Naive thymus-derived CD4-positive, alpha-beta T cell (primary cell): Measurements from ENCODE around the gene NEDD9. TPM values are rescaled to one million over a fixed set of nuclear protein-coding genes. Genes with fewer than 3 reads are reported as not detected.

ENCODE experiments used
- ATAC-seq: fragments of 150-1000 bp; cut with Tn5 transposase; 2 replicates; pipeline ENCODE4 v1.10.0; 2021; ENCODE audit warnings: mild to moderate bottlenecking, moderate library complexity
- CTCF ChIA-PET: fragments of 350-600 bp; sonication (Branson Sonifier 250); formaldehyde crosslinking; loops from one replicate; lab custom pipeline; 2021; ENCODE audit warnings: antibody characterized with exemption; lab: Charles Lee
- POLR2A ChIA-PET: fragments of 350-600 bp; sonication (Branson Sonifier 250); formaldehyde crosslinking; loops from one replicate; lab custom pipeline; 2021; ENCODE audit warnings: antibody characterized with exemption, inconsistent platforms; lab: Charles Lee
- DNase-seq, 9 donors: peaks; one replicate each; pipeline versions ENCODE4 v3.0.0 to v3.0.0-alpha.2; 2020 to 2022; ENCODE audit warnings: mixed read lengths in 1 of 9
- H3K27ac ChIP-seq: one replicate; pipeline ENCODE4 v1.7.0; 2013; ENCODE audit warnings: mild to moderate bottlenecking, low read depth, low read length, moderate library complexity
- H3K27me3 ChIP-seq, 2 donors: one replicate each; pipeline ENCODE4 v1.7.0; 2013; ENCODE audit warnings: low read length in 2 of 2, mild to moderate bottlenecking in 2 of 2, moderate library complexity in 2 of 2; ENCODE audit not compliant: control insufficient read depth in 2 of 2, insufficient read depth in 2 of 2
- H3K36me3 ChIP-seq, 3 experiments: 1 replicate in 2 of 3; 2 replicates in 1 of 3; pipeline ENCODE4 v1.7.0; 2013; ENCODE audit warnings: low read length in 3 of 3, mild to moderate bottlenecking in 3 of 3, moderate library complexity in 1 of 3; ENCODE audit not compliant: insufficient read depth in 3 of 3, control insufficient read depth in 2 of 3
- H3K4me1 ChIP-seq, 2 donors: one replicate each; pipeline ENCODE4 v1.7.0; 2013; ENCODE audit warnings: low read length in 2 of 2, mild to moderate bottlenecking in 2 of 2, moderate library complexity in 1 of 2; ENCODE audit not compliant: control insufficient read depth in 2 of 2, insufficient read depth in 2 of 2
- H3K4me3 ChIP-seq: 2 replicates; pipeline ENCODE4 v1.7.0; 2013; ENCODE audit warnings: mild to moderate bottlenecking, low read length
- H3K9me3 ChIP-seq, 3 experiments: 1 replicate in 2 of 3; 2 replicates in 1 of 3; pipeline ENCODE4 v1.7.0; 2013; ENCODE audit warnings: low read length in 3 of 3; ENCODE audit not compliant: control insufficient read depth in 2 of 3
- H3K27ac Mint-ChIP-seq, 9 donors: one replicate each; pipeline ENCODE4 v1.8.0; 2020 to 2022; ENCODE audit warnings: mixed read lengths in 9 of 9, mild to moderate bottlenecking in 8 of 9, moderate library complexity in 5 of 9, inconsistent platforms in 2 of 9
- H3K27me3 Mint-ChIP-seq, 5 donors: one replicate each; pipeline ENCODE4 v1.8.0; 2021 to 2022; ENCODE audit warnings: mixed read lengths in 5 of 5, mild to moderate bottlenecking in 1 of 5
- H3K36me3 Mint-ChIP-seq, 5 donors: one replicate each; pipeline ENCODE4 v1.8.0; 2020 to 2022; ENCODE audit warnings: mixed read lengths in 5 of 5, mild to moderate bottlenecking in 3 of 5, inconsistent platforms in 1 of 5
- H3K4me1 Mint-ChIP-seq, 7 donors: one replicate each; pipeline ENCODE4 v1.8.0; 2020 to 2022; ENCODE audit warnings: mixed read lengths in 7 of 7, mild to moderate bottlenecking in 3 of 7, inconsistent platforms in 1 of 7
- H3K4me3 Mint-ChIP-seq, 10 donors: one replicate each; pipeline ENCODE4 v1.8.0; 2020 to 2022; ENCODE audit warnings: mild to moderate bottlenecking in 10 of 10, mixed read lengths in 10 of 10, moderate library complexity in 6 of 10, inconsistent platforms in 2 of 10
- H3K9me3 Mint-ChIP-seq, 11 donors: one replicate each; pipeline ENCODE4 v1.8.0; 2020 to 2022; ENCODE audit warnings: mixed read lengths in 11 of 11, mild to moderate bottlenecking in 4 of 11, inconsistent platforms in 1 of 11, moderate library complexity in 1 of 11
- intact Hi-C, 2 donors: fragments of 100-400 bp; cut with micrococcal nuclease; formaldehyde crosslinking; loops; one replicate each; pipeline ENCODE4 v1.15.1; 2023
- polyA plus RNA-seq, 2 donors: library from polyadenylated mRNA; unstranded; fragments of 300-500 nt; fragmentation: Illumina TruSeq; gene quantifications; one replicate each; pipeline ENCODE4 v1.2.3, GENCODE V29; 2021
- total RNA-seq, 6 experiments: library from RNA in 5 of 6; stranded (reverse) in 5 of 6; gene quantifications; 1 replicate in 5 of 6; 2 replicates in 1 of 6; pipeline ENCODE4 v1.2.3 and lab custom pipeline; 2021 to 2026

NEDD9 gene
- total and polyA plus RNA-seq, 7 experiments from 2014 or later: 14.2 to 62.9 (median 35.4) TPM

DNA sequence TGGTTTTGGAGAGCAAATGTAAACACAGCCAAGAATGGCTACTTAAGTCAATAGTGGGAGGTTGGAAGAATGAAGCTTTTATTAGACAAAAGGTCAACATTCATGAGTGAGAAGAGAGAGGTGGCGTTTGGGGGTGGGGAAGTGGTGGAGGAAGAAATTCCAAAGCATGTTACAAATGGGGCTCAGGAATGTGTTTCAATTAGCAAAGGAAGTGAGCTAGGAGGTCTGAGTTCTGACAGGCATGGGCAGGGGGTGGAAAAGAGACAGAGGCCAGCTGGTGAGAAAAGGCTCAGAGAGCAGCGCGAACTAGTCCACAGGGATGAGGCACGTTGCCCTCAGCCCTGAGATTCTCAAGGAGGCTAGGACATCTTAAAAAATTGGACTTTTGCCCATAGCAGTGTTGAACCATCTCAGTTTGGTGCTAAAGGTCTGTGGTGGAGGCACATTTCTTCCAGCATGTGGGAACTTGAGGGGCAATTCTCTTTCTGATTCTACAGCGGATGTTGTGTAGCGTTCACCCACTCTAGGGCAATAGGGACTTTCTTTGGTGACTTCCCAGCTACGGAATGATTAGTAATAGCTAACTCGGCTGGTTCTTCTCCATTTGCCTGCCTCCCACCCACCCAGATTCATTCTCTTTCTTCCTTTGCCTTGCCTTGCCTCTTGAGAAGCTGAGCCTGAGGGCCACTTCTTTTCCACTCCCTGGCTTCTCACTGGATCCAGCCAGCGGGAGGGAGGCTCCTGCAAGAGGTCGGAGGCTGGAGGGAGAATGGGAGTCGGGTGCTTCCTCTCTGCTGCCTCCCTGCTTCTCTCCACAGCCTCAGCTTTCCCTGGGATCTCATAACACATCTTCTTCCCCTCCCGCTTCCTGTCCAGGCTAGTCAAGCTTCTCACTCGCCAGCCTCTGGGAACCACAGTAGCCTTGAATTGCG, 45.1 kb upstream of the NEDD9 start:
- Mint-ChIP-seq H3K4me3 (peak overlapping the region in 1 of 10 donors; percentile 49), H3K36me3 (peaks cover 3 to 48% (median 23%) of the 10 kb centered on the region in 5 donors), H3K4me1 (peaks cover 30 to 56% (median 37%) of the 10 kb centered on the region in 7 donors), H3K27ac (peak overlapping the region in 4 of 9 donors; percentile 9 to 85 (median 27)), H3K27me3 (no peaks in the 10 kb centered on the region), H3K9me3 (peaks cover 0 to 3% (median 0%) of the 10 kb centered on the region in 11 donors)
- POLR2A ChIA-PET: no interaction called here
- H3K36me3 ChIP-seq: no peaks in the 10 kb centered on the region
- intact Hi-C loops: loop anchor here (5.0 kb wide), 2 partner anchors 45 kb away; partner anchors contain the start of gene NEDD9 (in 2 of the 2)
- no peaks in the 10 kb centered on the region for H3K9me3 ChIP-seq
- CTCF ChIA-PET: interaction anchor here (1.6 kb wide), 1 partner anchor 17 kb away, joined by 3 read pairs; no protein-coding TSS in a partner anchor
- DNase-seq (no peak), ATAC-seq (peak; percentile 41)
- no peak overlapping the region for H3K27ac ChIP-seq
- H3K4me3 ChIP-seq: no peak overlapping the region
- H3K27me3 ChIP-seq: no peaks in the 10 kb centered on the region
- peaks cover 11 to 38% of the 10 kb centered on the region in 2 donors for H3K4me1 ChIP-seq

DNA sequence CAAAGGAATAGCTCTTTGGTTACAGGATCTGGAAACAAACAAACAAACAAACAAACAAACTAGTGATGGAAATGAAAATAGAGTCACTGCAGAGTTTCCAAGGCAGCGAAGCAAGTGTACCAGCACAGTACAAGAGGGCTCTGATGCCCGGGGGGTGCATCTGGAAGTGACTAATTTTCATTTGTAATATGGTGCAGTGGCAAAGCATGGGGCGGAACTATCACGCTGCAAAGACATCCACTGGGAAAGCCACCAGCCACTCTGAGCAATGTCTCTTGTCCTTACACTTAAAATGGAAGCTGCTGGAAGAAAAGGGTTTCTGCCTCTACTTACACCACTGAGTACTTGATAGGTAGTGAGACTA, 44.4 kb upstream of the NEDD9 start:
- peaks cover 0 to 3% (median 0%) of the 10 kb centered on the region in 11 donors for H3K9me3 Mint-ChIP-seq
- no peak overlapping the region for H3K4me3 Mint-ChIP-seq
- ATAC-seq (no peak), DNase-seq (no peak)
- peak overlapping the region in 3 of 9 donors; percentile 39 to 85 (median 57) for H3K27ac Mint-ChIP-seq
- Histone ChIP-seq H3K4me1 (peaks cover 11 to 38% of the 10 kb centered on the region in 2 donors), H3K36me3 (no peaks in the 10 kb centered on the region), H3K4me3 (no peak overlapping the region), H3K27me3 (no peaks in the 10 kb centered on the region), H3K27ac (no peak overlapping the region), H3K9me3 (no peaks in the 10 kb centered on the region)
- ChIA-PET POLR2A (no interaction called here), CTCF (no interaction called here)
- H3K36me3 Mint-ChIP-seq: peaks cover 7 to 54% (median 30%) of the 10 kb centered on the region in 5 donors
- peaks cover 30 to 59% (median 37%) of the 10 kb centered on the region in 7 donors for H3K4me1 Mint-ChIP-seq
- H3K27me3 Mint-ChIP-seq: no peaks in the 10 kb centered on the region
- intact Hi-C loops: loop anchor here (5.0 kb wide), 2 partner anchors 45 kb away; partner anchors contain the start of gene NEDD9 (in 2 of the 2)

DNA sequence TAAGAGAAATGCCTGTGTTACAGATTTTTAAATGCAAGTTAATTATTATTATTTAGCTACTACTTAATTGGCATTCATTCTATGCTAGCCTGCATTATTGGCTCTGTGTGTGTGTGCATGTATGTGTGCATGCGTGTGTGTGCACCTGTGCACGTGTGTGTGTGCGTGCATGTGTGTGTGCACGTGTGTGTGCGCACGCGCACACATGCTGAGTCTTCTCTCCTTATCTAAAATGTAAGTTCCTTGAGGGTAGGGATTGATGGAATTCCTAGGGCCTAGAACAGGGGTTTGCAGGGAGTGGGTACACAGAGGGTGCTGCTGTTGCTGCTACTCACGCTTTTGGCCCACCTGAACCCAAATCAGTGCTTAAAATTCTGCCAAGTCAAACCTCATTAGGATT, 43.8 kb upstream of the NEDD9 start:
- Histone ChIP-seq H3K4me1 (peaks cover 11 to 38% of the 10 kb centered on the region in 2 donors), H3K4me3 (no peak overlapping the region), H3K27ac (no peak overlapping the region), H3K27me3 (no peaks in the 10 kb centered on the region), H3K9me3 (no peaks in the 10 kb centered on the region), H3K36me3 (no peaks in the 10 kb centered on the region)
- peak overlapping the region in 2 of 9 donors; percentile 30 to 57 for H3K27ac Mint-ChIP-seq
- H3K27me3 Mint-ChIP-seq: no peaks in the 10 kb centered on the region
- CTCF ChIA-PET: no interaction called here
- H3K4me3 Mint-ChIP-seq: peak overlapping the region in 2 of 10 donors; percentile 6 to 25
- DNase-seq (no peak), ATAC-seq (no peak)
- POLR2A ChIA-PET: interaction anchor here (0.8 kb wide), 1 partner anchor 218 kb away, joined by 3 read pairs; no protein-coding TSS in a partner anchor
- peaks cover 0 to 3% (median 0%) of the 10 kb centered on the region in 11 donors for H3K9me3 Mint-ChIP-seq
- H3K4me1 Mint-ChIP-seq: peaks cover 30 to 62% (median 37%) of the 10 kb centered on the region in 7 donors
- intact Hi-C loops: loop anchor here (5.0 kb wide), 2 partner anchors 44 to 46 kb away; partner anchors contain the start of gene NEDD9 (in 2 of the 2)
- peaks cover 9 to 57% (median 34%) of the 10 kb centered on the region in 5 donors for H3K36me3 Mint-ChIP-seq

DNA sequence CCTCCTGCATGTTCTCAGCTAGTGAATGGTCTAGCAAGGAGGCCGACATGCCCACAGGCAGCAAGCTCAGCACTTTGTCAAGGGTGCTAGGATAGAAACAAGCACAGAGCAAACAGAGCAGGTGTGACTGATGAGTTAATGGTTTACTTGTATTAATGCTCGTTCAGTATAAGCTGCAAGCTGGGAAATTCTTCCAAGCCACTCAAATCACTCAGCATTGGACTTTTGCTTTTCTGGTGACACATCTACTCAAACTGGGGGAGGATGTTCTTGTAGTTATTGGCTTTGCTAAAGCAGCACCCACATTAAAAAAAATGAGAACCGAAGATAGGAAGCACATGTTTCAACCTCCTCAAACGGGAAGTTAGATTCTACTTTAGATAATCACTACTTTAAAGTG, 43.1 kb upstream of the NEDD9 start:
- H3K27me3 Mint-ChIP-seq: no peaks in the 10 kb centered on the region
- peak overlapping the region in 5 of 10 donors; percentile 16 to 50 (median 25) for H3K4me3 Mint-ChIP-seq
- Histone ChIP-seq H3K4me3 (no peak overlapping the region), H3K4me1 (peaks cover 11 to 38% of the 10 kb centered on the region in 2 donors), H3K27ac (no peak overlapping the region), H3K36me3 (no peaks in the 10 kb centered on the region), H3K27me3 (no peaks in the 10 kb centered on the region), H3K9me3 (no peaks in the 10 kb centered on the region)
- POLR2A ChIA-PET: no interaction called here
- DNase-seq (peak in 4 of 9 donors; percentile 8 to 20 (median 16)), ATAC-seq (peak; percentile 63)
- peak overlapping the region in 3 of 9 donors; percentile 30 to 53 (median 30) for H3K27ac Mint-ChIP-seq
- H3K9me3 Mint-ChIP-seq: peaks cover 0 to 3% (median 0%) of the 10 kb centered on the region in 11 donors
- H3K4me1 Mint-ChIP-seq: peaks cover 30 to 59% (median 37%) of the 10 kb centered on the region in 7 donors
- intact Hi-C loops: loop anchor here (2.0 to 5.0 kb wide), 3 partner anchors 17 to 47 kb away; partner anchors contain the start of gene NEDD9 (in 2 of the 2)
- CTCF ChIA-PET: interaction anchor here (0.6 kb wide), 1 partner anchor 11 kb away, joined by 3 read pairs; no protein-coding TSS in a partner anchor
- H3K36me3 Mint-ChIP-seq: peaks cover 9 to 53% (median 39%) of the 10 kb centered on the region in 5 donors

DNA sequence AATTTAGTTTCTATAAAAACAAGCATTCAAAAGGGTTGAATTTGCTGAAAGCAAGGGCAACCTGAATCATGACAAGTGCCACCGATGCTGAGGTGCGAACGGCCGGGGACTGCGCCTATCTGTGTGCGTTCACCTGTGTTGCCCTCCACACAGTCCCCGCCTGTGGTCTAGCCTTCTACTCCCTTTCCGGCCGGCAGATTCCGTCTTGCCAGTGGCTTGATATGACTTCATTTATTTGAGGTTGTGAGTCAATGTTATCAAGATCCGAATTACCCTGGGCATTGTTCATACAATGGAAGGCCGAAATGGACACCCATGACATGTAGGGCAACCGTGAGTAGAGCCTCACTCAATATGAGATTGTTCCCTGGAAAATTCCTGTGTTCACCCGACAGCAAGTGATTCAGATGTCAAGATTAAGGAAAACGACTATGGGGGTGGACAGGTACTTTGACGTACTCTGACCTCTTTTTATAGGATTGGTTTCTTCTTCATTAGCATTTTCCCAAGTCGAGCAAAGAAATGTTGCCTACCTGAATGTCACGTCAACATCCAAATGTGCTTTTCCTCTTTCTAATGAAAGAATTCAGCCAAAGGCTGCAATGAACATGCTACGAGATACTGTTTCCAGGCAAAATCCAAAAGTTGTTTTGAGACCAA, 41.1 kb upstream of the NEDD9 start:
- H3K4me1 Mint-ChIP-seq: peaks cover 29 to 44% (median 36%) of the 10 kb centered on the region in 7 donors
- intact Hi-C loops: loop anchor here in 1 of 2 donors (2.0 kb wide), 1 partner anchor 15 kb away; no protein-coding TSS in a partner anchor
- H3K27me3 Mint-ChIP-seq: no peaks in the 10 kb centered on the region

More for the DNA sequence above, 41.1 kb upstream of the NEDD9 start:
- POLR2A ChIA-PET: no interaction called here
- Mint-ChIP-seq H3K36me3 (peaks cover 9 to 47% (median 38%) of the 10 kb centered on the region in 5 donors), H3K4me3 (no peak overlapping the region), H3K27ac (no peak overlapping the region), H3K9me3 (peaks cover 0 to 2% (median 0%) of the 10 kb centered on the region in 11 donors)
- Histone ChIP-seq H3K9me3 (no peaks in the 10 kb centered on the region), H3K36me3 (no peaks in the 10 kb centered on the region), H3K4me1 (peaks cover 11 to 36% of the 10 kb centered on the region in 2 donors), H3K4me3 (no peak overlapping the region), H3K27me3 (no peaks in the 10 kb centered on the region), H3K27ac (no peak overlapping the region)
- CTCF ChIA-PET: no interaction called here
- no peak for DNase-seq
- no peak for ATAC-seq
